ENCODE measurements around the gene NPTXR.

- no peak for TF ChIP-seq CTCF (IDR thresholded peaks at IDR 0.05)
- no peak for TF ChIP-seq POLR2A (IDR thresholded peaks at IDR 0.05)
- no peak for TF ChIP-seq POLR2AphosphoS5 (IDR thresholded peaks at IDR 0.05)
Observed at GRCh38 chr22:38878001-38878400, 34.2 kb upstream of the NPTXR start.
